Measurements from ENCODE around the gene ELOA2. TPM values are rescaled to one million over a fixed set of nuclear protein-coding genes. Genes with fewer than 3 reads are reported as not detected.

The ELOA2 gene
- polyA plus RNA-seq, 1 experiment, result not detected

GRCh38 chr18:47075098-47075883 is 39.9 kb upstream of the ELOA2 start:
- TF ChIP-seq CTCF (IDR thresholded peaks at IDR 0.05; ENCODE audit: insufficient read depth, low read depth, low read length), result no peak
- H3K4me3 ChIP-seq (ENCODE audit: low read depth, low read length), result no peak overlapping the region
- peak; percentile 14 for DNase-seq (ENCODE audit: low read depth)
- no peaks in the 10 kb centered on the region for H3K27me3 ChIP-seq (ENCODE audit: control insufficient read depth, insufficient read depth, low read length)
- ChIA-PET POLR2A (no interaction called here), CTCF (interaction anchor here (0.7 to 1.7 kb wide), 5 partner anchors 24 to 674 kb away, joined by 3 to 5 read pairs (median 4); no protein-coding TSS in a partner anchor)
- no peaks in the 10 kb centered on the region for H3K36me3 ChIP-seq (ENCODE audit: control insufficient read depth, insufficient read depth, low read length)

GRCh38 chr18:47067648-47068047 is 32.2 kb upstream of the ELOA2 start:
- Histone ChIP-seq H3K4me3 (ENCODE audit: low read depth, low read length) (no peak overlapping the region), H3K27me3 (ENCODE audit: control insufficient read depth, insufficient read depth, low read length) (no peaks in the 10 kb centered on the region), H3K36me3 (ENCODE audit: control insufficient read depth, insufficient read depth, low read length) (no peaks in the 10 kb centered on the region)
- ChIA-PET CTCF (interaction anchor here (1.5 kb wide), 2 partner anchors 17 to 137 kb away, joined by 5 to 9 read pairs; no protein-coding TSS in a partner anchor), POLR2A (no interaction called here)
- no peak for DNase-seq (ENCODE audit: low read depth)
- TF ChIP-seq CTCF (IDR thresholded peaks at IDR 0.05; ENCODE audit: insufficient read depth, low read depth, low read length), result no peak

GRCh38 chr18:47063096-47063495 is 27.7 kb upstream of the ELOA2 start:
- no peak for TF ChIP-seq CTCF (IDR thresholded peaks at IDR 0.05; ENCODE audit: insufficient read depth, low read depth, low read length)
- ChIA-PET POLR2A (no interaction called here), CTCF (interaction anchor here (2.0 kb wide), 1 partner anchor 12 kb away, joined by 6 read pairs; no protein-coding TSS in a partner anchor)
- H3K36me3 ChIP-seq (ENCODE audit: control insufficient read depth, insufficient read depth, low read length), result no peaks in the 10 kb centered on the region
- H3K27me3 ChIP-seq (ENCODE audit: control insufficient read depth, insufficient read depth, low read length), result no peaks in the 10 kb centered on the region
- DNase-seq (ENCODE audit: low read depth), result no peak
- no peak overlapping the region for H3K4me3 ChIP-seq (ENCODE audit: low read depth, low read length)

DNA sequence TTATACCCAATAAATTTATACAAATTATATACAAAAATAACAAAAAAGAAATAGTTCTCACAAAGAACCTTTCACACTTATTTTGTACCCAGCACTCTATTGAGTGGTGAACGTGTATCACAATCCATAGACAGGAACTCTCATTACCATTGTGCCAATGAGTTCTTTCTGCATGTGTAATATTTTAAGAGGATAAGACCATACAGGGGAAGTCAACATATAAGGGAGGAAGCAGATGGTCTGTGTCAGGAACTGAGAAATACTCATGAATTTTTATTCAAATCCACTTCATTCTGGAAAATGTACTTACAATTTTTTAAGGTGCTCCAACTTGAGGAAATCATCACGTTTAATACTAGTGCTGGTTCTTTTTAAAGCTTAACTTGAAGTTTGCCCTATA is 27.1 kb upstream of the ELOA2 start:
- DNase-seq (ENCODE audit: low read depth), result no peak
- no peak for TF ChIP-seq CTCF (IDR thresholded peaks at IDR 0.05; ENCODE audit: insufficient read depth, low read depth, low read length)
- ChIA-PET CTCF (interaction anchor here (2.0 kb wide), 1 partner anchor 12 kb away, joined by 6 read pairs; no protein-coding TSS in a partner anchor), POLR2A (no interaction called here)
- Histone ChIP-seq H3K36me3 (ENCODE audit: control insufficient read depth, insufficient read depth, low read length) (no peaks in the 10 kb centered on the region), H3K4me3 (ENCODE audit: low read depth, low read length) (no peak overlapping the region), H3K27me3 (ENCODE audit: control insufficient read depth, insufficient read depth, low read length) (no peaks in the 10 kb centered on the region)

GRCh38 chr18:47054369-47054768 is 18.9 kb upstream of the ELOA2 start:
- no peak overlapping the region for H3K4me3 ChIP-seq (ENCODE audit: low read depth, low read length)
- ChIA-PET POLR2A (interaction anchor here (0.6 kb wide), 1 partner anchor 17 kb away, joined by 6 read pairs; no protein-coding TSS in a partner anchor), CTCF (interaction anchor here (3.2 to 4.4 kb wide), 2 partner anchors 150 to 695 kb away, joined by 12 to 20 read pairs; no protein-coding TSS in a partner anchor)
- no peak for DNase-seq (ENCODE audit: low read depth)
- no peak for TF ChIP-seq CTCF (IDR thresholded peaks at IDR 0.05; ENCODE audit: insufficient read depth, low read depth, low read length)
- H3K36me3 ChIP-seq (ENCODE audit: control insufficient read depth, insufficient read depth, low read length), result no peaks in the 10 kb centered on the region
- no peaks in the 10 kb centered on the region for H3K27me3 ChIP-seq (ENCODE audit: control insufficient read depth, insufficient read depth, low read length)
